ENCODE data around the gene RNF39.

Gene RNF39

DNA sequence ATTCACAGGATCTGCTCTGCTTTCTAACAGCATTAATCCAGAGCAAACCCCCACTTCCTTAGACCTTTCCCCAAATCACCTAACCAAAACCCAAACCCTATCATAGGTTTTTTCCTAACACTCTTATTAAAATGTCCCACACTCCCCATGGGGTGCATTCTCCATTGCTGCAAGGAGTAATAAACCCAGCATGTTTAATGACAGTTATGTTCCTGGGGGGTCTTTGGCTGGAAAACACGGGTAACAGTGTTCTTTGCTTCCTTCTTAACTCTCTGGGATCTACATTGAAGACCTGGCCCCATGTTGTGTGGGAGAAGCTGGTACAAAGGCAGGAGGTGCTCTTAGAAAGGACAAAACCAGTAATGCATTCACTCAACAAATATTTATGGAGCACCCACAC lies 21.3 kb upstream of the RNF39 start:
- DNase-seq, result no peak

- no peak for DNase-seq
Measured at GRCh38 chr6:30093951-30094661, 18.5 kb upstream of the RNF39 start.

DNA sequence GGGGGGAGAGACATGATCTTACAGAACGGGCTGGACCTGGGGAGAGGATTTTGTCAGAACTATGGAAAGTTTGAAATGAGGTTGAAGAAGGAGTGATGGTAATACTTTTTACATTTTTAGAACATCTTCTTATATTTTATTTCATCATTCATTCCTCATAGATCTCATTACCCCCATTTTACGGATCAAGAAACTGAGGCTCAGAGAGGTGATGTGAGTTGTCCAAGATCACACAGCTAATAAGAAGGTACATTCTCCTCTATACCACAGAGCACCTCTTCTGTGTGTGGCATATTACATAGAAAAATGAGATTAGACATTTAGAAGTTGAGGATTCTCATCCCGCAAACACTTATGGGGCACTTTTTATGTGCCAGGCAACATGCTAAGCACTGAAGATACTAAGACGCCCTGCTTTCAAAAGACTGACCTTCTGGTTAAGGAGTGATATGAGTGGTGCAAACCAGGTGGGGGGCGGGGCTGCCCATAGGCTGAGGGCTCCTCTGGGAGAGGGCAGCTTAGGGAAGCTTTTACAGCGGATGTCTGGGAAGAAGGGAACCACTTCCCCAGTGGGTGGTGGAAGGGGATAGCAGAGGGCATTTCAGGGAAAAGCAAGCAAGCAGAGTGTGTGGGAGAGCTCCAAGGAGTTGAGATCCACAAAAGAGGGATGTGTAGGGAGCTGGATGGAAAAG lies 17.4 kb upstream of the RNF39 start:
- no peak for DNase-seq

DNA sequence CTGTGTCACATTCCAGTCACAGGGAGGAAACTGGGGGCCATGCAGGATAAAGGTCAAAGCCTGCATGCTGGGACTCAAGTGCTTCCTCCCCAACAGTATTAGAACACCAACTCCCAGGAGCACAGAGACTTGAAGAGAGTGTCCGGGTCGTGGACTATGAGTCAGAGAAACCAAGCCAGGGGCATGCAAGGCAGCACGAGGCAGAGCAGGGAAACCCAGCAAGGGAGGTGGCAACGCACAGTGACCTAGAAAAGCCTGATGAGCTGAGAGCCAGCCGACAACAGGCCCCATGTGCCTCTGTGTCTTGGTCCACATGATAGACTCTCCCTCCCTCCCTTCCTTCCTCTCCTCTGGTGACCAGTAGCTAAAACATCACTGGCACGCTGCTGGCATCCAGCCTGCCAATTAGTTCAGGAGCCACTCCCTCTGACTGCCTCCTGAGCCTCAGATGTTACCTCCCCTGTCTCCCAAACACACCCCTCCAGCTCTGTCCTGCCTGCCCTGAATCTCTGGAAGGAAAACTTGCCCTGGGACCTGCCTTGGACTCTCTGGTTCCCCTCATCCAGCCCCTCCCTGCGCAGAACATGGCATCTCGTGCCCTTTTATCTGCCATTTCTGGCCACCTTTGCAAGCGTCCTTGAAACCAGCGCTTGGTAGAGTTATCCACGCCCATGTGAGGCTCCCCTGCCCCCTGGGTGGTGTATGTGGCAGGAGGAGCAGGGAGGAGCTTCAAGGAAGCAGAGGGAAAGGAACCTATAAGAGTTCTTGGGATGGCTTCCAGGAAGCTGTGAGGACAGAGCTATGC lies 16.2 kb upstream of the RNF39 start:
- no peak for DNase-seq

- no peak for DNase-seq
Measured at GRCh38 chr6:30087876-30088275, 12.3 kb upstream of the RNF39 start.

DNA sequence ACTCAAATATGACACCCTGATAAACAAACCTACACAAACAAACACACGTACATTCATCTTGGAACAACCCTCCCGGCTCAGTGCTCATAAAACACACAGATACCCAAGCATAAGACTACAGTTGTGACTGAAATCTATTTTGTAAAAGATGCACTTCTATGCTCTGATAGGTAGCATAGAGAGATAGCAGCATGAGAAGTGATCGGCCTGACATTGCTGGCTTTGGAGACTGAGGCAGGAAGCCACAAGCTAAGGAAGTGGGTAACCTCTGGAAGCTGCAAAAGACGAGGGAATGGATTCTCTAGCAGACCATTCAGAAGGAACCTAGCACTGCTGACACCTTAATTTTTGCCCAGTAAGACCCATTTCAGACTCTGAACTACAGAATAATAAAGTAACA lies 1.6 kb upstream of the RNF39 start:
- no peak for DNase-seq

- DNase-seq, result no peak
Measured at GRCh38 chr6:30075790-30076732, 492 bp upstream of the RNF39 start.

GRCh38 chr6:30074331-30075093 lies 1.1 kb downstream of the RNF39 start:
- no peak for DNase-seq

DNA sequence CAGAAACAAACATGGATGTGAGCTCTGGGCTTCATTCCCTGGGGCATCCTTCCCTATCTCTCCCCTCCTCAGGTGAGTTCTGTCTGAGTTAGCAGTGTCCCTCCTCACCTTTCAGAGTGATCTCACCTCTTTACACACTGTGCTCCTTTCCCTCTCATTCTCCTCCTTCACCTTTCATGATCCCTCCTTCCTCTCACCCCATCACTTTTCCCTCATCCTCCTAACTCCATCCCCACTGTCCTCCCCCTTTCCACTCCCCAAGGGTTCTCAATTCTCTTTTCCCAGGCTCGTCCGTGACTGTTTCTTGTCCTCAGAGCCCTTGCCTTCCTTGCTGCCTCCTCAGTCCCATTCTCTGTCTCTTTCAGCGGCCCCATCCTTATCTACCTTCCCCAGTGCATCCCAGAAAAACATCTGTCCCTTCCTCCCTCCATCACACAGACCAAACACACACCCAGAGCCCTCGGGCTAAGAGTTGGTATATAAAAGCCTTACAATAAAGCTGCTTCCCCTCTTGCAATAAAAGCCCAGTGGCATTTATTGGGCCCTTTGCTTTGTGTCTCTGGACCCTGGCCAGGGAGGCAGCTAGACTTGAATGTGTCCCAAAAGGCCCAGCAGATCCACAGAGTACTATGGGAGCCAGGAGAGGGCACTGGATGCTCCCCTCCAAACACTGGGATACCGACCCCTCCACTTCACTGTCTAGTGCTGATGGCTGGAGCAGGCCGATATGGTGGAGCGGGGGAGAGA lies 1.9 kb downstream of the RNF39 start:
- no peak for DNase-seq

GRCh38 chr6:30071858-30072257 lies 3.7 kb downstream of the RNF39 start:
- DNase-seq, result no peak

DNA sequence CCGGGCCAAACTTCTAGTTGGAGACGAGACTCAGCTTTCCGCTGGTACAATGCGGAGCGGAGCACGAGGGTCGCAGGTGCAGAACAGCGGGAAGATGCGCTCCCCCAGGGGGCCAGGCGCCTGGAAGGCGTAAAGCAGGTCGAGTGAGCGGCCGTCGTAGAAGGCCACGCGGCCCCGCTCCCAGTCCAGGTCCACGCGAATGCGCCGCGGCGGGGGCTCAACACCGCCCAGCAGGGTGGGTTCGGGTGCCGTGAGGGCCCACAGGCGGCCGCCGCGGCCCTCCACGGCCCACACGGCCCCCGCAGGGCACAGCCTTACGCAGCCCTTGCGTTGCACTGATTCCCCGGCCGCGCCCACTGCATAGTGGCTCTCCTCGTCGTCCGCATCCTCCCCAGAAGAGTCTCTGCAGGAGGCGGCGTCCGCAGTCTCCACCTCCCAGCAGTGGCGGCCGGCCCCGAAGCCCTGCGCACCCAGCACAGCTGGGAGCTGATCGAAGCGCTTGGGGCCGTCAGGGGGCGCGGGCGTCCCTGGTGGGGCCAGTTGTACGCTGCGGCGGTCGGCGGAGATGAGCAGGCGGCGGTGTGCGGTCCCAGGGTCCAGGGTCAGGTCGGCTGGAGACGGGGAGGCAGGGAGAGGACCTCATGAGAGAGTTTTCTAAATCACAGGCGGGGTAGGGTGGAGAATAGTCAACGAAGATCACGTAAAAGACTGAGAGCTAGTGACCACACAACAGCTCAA lies 4.3 kb downstream of the RNF39 start:
- no peak for DNase-seq

DNA sequence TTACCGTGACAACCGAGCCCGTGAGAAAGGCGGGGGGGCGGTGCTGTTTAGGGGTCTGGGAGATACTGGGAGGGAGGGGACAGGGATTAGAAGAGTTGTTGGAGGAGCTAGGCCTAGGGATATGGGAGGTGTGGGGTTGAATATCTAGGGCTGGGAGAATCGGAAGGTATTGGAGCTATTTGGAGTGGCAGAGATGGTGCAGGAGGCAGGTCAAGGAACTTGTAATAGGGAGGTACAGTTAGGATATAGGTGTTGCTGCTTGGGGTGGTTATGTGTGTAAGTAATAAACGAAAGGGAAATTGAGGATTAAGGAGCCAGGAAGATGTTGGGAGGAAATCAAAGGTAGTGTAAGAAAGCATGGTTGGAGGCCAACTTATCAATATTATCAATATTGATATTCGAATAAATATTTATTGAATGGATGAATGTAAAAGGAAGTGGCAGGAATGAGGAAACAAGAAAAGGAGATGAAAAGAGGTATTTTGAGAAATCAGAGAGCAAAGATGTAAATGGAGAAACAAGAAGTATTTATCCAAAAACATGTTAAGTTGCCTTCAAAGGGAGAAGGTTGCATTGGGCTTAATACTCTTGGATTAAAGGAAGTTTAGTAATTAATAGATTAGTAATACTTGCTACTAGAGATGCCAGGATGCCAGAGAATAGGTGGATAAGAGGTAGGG lies 8.0 kb downstream of the RNF39 start:
- DNase-seq, result no peak

DNA sequence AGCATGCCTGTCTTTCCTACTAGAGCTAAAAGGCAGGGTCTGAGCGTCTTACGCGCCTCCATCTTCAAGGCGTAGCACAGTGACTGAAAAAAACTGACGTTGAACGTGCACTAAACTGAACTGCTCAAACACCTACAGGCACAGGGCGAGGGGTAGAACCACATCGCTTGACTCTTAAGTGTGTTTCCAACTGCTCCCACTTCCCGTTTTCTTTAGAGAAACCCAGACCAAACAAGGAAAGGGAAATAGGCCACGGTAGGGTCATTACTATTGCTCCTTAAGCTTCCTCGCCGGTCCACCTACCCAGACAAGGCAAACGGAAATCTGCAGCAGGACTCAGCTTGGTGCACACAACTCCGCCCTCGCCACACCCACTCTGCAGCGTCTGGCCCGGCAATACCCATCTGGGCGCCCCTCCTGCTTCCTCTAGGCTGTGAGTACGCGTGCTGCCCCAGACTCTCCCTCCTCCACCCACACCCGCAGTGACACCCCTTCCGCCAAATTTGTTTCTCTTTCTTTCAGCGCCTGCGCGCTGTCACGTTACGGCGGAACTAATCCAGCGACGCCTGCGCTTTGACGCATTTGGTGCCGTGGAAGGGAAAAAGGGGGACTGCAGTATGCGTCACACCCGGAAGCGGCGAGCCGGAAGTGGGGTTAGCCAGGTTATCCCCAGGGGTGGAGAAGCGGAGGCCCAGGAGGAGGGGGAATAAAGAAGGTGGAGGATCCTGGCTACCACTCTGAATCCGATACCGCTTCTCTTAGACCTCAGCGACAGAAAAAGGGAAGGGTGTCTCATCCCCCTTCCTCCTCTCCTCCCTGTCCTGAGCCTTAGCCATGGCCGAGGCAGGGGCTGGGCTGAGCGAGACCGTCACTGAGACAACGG lies 8.8 kb downstream of the RNF39 start, which contains the start of gene PPP1R11:
Gene PPP1R11, plus strand, starts transcription at position 622 of the 883 bp plus-strand sequence. Its CDS starts 213 bp downstream, at position 835.
- peak; percentile 91 to 100 (median 98) for DNase-seq

- DNase-seq, result no peak
Measured at GRCh38 chr6:30066082-30066481, 9.5 kb downstream of the RNF39 start.

DNA sequence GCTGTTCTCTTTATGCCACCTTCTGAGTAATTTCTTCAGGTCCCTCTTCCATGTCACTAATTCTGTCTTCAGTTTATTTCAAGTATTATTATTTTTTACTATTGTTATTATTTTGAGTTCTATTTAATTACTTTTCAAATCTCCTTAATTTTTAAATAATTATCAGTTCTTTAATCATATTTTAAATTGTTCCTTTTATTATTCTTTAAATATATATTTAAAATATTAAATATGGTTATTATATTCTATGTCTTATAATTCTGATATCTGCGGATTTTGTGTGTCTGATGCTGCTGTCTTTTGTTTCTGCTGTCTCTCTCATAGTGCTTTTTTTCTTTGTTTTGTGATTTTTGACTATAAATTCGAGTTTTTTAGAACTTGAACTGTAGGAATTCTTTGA lies 12.3 kb downstream of the RNF39 start:
- no peak for DNase-seq

DNA sequence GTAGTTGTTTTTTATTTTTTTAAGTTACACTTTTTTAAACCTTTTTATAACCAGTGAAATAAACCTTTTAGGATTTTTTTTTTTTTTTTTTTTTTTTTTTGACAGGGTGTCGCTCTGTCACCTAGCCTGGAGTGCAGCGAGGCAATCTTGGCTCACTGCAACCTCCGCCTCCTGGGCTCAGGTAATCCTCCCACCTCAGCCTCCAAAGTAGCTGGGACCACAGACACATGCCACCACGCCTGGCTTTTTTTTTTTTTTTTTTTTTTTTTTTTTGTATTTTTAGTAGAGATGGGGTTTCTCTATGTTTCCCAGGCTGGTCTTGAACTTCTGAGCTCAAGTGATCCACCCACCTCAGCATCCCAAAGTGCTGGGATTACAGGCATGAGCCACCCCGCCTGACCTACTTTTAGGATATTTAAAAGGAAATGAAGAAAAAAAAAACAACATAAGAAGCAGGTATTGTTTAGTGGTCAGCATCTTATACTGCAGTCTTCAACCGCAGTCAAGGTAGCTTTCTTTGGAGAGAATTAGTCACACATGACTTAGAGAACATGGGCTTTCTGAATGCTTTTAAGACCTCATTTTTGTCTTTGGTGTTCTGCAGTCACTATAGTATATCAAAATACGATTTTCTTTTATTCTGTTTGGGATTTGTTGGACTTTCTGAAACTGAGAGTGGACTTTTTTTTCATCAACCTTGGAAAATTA lies 12.9 kb downstream of the RNF39 start:
- DNase-seq, result no peak

DNA sequence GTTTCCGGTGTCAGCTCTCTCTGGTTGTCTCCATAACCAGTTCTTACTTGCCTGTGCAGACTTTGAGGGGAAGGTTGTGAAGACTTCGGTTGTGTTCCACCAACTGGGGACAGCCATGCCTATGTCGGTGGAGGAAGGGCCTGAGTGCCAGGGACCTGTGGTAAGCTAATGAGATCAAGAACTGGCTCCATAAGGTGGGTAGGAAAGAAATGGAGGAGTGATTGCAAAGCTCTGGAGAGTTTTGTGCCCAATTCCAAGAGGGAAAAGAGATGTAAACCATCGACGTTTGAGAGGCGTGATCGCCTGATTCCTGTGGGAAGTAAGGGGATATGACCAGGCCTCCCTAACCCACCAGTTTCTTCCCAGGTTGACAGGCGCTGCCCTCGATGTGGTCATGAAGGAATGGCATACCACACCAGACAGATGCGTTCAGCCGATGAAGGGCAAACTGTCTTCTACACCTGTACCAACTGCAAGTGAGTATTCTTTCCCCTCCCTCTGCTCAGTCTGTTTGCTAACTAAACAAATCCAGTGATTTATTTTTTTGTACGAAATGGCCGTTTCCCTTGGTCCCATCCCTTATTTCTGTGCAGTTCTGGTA lies 13.6 kb downstream of the RNF39 start:
- DNase-seq, result peak in 1 of 14 donors; percentile 55
